Adipocyte (in vitro differentiated cells): ENCODE data around the gene TOR4A.

Source experiments
- DNase-seq: peaks from one replicate; pipeline ENCODE4 v3.0.0-alpha.2; 2015; ENCODE audit warnings: low read depth
- H3K27me3 ChIP-seq: replicated peaks from 2 replicates; pipeline ENCODE4 v1.7.0; 2013; ENCODE audit warnings: mild to moderate bottlenecking, low read length, moderate library complexity; ENCODE audit not compliant: control insufficient read depth, insufficient read depth
- H3K36me3 ChIP-seq: 2 replicates; pipeline ENCODE4 v1.7.0; 2013; ENCODE audit warnings: low read length, mild to moderate bottlenecking, moderate library complexity; ENCODE audit not compliant: control insufficient read depth, insufficient read depth, severe bottlenecking
- H3K4me1 ChIP-seq: 2 replicates; pipeline ENCODE4 v1.7.0; 2013; ENCODE audit warnings: mild to moderate bottlenecking, low read length, moderate library complexity; ENCODE audit not compliant: control insufficient read depth, insufficient read depth
- H3K4me3 ChIP-seq: 2 replicates; pipeline ENCODE4 v1.7.0; 2013; ENCODE audit warnings: mild to moderate bottlenecking, low read length, moderate library complexity
- H3K9ac ChIP-seq: 2 replicates; pipeline ENCODE4 v1.7.0; 2013; ENCODE audit warnings: mild to moderate bottlenecking, low read length, moderate library complexity
- H3K9me3 ChIP-seq: 2 replicates; pipeline ENCODE4 v1.7.0; 2013; ENCODE audit warnings: mild to moderate bottlenecking, low read length, moderate library complexity; ENCODE audit not compliant: control insufficient read depth

The TOR4A gene

GRCh38 chr9:137277329-137278041, at the start of gene TOR4A:
TSS of gene TOR4A (plus strand) at chr9:137277726. CDS start at chr9:137278690, 964 bp downstream.
- H3K4me1 ChIP-seq, result peaks cover 23% of the 10 kb centered on the region
- H3K27me3 ChIP-seq, result peaks cover 14% of the 10 kb centered on the region
- peak within 1 kb of the TSS; percentile 63 for H3K9ac ChIP-seq
- peak within 1 kb of the TSS; percentile 61 for H3K4me3 ChIP-seq
- H3K9me3 ChIP-seq, result no peaks in the 10 kb centered on the region
- no peaks in the 10 kb centered on the region for H3K36me3 ChIP-seq
- DNase-seq, result peak; percentile 92

DNA sequence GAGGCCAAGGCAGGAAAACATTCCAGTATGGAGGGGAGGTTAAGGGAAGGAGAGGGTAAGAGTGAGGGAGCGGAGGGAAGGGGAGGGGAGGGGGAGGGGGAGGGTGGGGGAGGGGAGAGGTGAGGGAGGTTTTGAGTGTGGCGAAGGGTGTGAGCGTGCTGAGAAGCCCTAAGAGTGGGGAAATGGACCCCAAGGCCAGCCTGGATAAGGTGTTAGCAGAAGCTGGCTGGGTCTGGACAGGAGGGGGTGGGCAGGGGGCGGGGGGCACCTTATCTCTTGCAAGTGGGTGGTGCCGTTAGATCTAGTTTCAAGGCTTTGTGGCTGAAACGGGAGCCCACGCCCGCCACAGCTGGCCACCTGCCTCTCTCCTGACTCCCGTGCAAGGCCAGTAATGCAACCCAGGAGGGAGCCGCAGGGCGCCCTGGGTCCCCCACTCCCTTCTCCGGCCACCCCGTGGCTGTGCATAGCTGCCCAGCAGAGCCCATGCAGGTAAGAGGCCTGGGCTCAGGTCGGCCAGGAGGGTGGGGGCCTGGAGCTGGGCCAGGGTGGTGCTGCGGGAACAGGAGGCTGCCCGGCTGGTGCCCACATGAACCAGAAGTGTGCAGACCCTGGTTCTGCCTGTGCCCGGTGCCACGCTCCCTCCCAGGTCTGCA, 49.5 kb upstream of the TOR4A start:
- peaks cover 24% of the 10 kb centered on the region for H3K27me3 ChIP-seq
- H3K9me3 ChIP-seq, result no peaks in the 10 kb centered on the region
- peaks cover 11% of the 10 kb centered on the region for H3K4me1 ChIP-seq
- H3K9ac ChIP-seq, result no peak overlapping the region
- DNase-seq, result no peak
- H3K4me3 ChIP-seq, result no peak overlapping the region
- no peaks in the 10 kb centered on the region for H3K36me3 ChIP-seq

DNA sequence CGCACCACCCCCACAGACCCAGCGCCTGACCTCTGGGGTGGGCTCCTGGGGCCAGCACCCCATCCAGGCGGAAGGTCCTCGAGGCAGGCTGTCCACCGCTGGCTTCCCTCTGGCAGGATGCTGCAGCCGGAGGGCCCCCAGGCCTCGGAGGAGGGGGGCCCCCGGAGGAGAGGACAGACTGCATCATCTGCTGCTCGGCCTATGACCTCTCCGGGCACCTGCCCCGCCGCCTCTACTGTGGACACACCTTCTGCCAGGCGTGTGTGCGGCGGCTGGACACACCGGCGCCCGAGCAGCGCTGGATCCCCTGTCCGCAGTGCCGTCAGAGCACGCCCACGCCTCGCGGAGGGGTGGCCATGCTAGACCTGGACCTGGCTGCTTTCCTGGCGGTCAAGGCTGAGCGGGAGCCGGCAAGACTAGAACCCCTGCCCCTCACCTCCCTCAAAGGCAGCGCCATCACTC, 49.0 kb upstream of the TOR4A start:
- Histone ChIP-seq H3K4me3 (no peak overlapping the region), H3K27me3 (peaks cover 24% of the 10 kb centered on the region), H3K9me3 (no peaks in the 10 kb centered on the region), H3K36me3 (no peaks in the 10 kb centered on the region), H3K9ac (no peak overlapping the region), H3K4me1 (peaks cover 9% of the 10 kb centered on the region)
- DNase-seq, result no peak

- Histone ChIP-seq H3K9me3 (no peaks in the 10 kb centered on the region), H3K27me3 (peaks cover 24% of the 10 kb centered on the region), H3K4me3 (no peak overlapping the region)
Observed at GRCh38 chr9:137228968-137229896, 48.3 kb upstream of the TOR4A start.

GRCh38 chr9:137229903-137230704, 47.4 kb upstream of the TOR4A start:
- DNase-seq, result no peak
- no peak overlapping the region for H3K4me3 ChIP-seq

More at GRCh38 chr9:137228968-137229896, 48.3 kb upstream of the TOR4A start:
- DNase-seq, result no peak
- Histone ChIP-seq H3K9ac (no peak overlapping the region), H3K36me3 (no peaks in the 10 kb centered on the region), H3K4me1 (peaks cover 5% of the 10 kb centered on the region)

DNA sequence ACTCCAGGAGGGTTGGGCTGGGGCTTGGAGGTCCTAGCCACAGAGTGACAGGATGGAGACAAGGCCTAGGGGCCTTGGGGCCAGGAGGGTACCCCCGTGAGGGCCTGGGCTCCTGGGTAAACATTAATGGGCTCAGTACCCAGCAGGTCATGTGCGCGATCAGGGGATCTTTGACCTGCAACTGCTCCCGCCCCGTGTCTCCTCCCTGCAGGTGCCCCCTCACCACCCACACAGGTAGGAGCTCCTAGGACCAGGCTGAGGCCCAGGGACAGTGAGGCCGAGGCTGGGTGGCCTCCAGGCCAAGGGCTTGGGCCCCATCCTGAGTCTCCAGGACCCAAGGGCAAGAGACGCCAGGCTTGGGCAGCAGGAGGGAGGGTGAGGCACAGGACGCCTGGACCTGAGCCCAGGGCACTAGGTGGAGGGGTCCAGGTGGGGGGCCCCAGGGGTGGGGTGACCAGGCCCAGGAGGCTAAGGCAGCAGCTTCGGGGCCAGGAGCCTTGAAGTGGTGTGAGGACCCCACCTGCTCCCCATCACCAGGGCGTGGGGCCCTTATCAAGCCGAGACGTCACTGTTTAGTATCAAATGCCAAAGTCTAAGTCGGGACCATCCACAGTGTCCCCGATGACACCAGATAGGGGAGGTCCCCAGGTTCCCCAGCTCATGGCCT, 46.7 kb upstream of the TOR4A start, which contains the start of gene SLC34A3:
Gene SLC34A3, plus strand, starts transcription at position 197 of the 667 bp plus-strand sequence. CDS start 802 bp downstream, outside the sequence.
- Histone ChIP-seq H3K9ac (no peak within 1 kb of the TSS), H3K4me3 (no peak within 1 kb of the TSS), H3K27me3 (peaks cover 30% of the 10 kb centered on the region), H3K4me1 (peaks cover 5% of the 10 kb centered on the region), H3K36me3 (no peaks in the 10 kb centered on the region), H3K9me3 (no peaks in the 10 kb centered on the region)
- no peak for DNase-seq

More at GRCh38 chr9:137229903-137230704, 47.4 kb upstream of the TOR4A start:
- Histone ChIP-seq H3K36me3 (no peaks in the 10 kb centered on the region), H3K4me1 (peaks cover 5% of the 10 kb centered on the region), H3K27me3 (peaks cover 24% of the 10 kb centered on the region), H3K9me3 (no peaks in the 10 kb centered on the region), H3K9ac (no peak overlapping the region)

GRCh38 chr9:137231372-137232039, 46.0 kb upstream of the TOR4A start:
- Histone ChIP-seq H3K4me3 (no peak overlapping the region), H3K9ac (no peak overlapping the region), H3K36me3 (no peaks in the 10 kb centered on the region), H3K9me3 (no peaks in the 10 kb centered on the region), H3K27me3 (peaks cover 30% of the 10 kb centered on the region), H3K4me1 (peaks cover 10% of the 10 kb centered on the region)
- DNase-seq, result no peak

- Histone ChIP-seq H3K4me3 (no peak overlapping the region), H3K9ac (no peak overlapping the region), H3K27me3 (peaks cover 30% of the 10 kb centered on the region), H3K9me3 (no peaks in the 10 kb centered on the region), H3K4me1 (peaks cover 14% of the 10 kb centered on the region), H3K36me3 (no peaks in the 10 kb centered on the region)
- no peak for DNase-seq
Observed at GRCh38 chr9:137232101-137232500, 45.4 kb upstream of the TOR4A start.

GRCh38 chr9:137232510-137232909, 45.0 kb upstream of the TOR4A start:
- peaks cover 30% of the 10 kb centered on the region for H3K27me3 ChIP-seq
- H3K9me3 ChIP-seq, result no peaks in the 10 kb centered on the region
- DNase-seq, result no peak
- peaks cover 10% of the 10 kb centered on the region for H3K4me1 ChIP-seq
- H3K4me3 ChIP-seq, result no peak overlapping the region
- H3K36me3 ChIP-seq, result no peaks in the 10 kb centered on the region
- no peak overlapping the region for H3K9ac ChIP-seq
